GM18951 (cell line): ENCODE measurements around the gene CA5B.
"Not testable (repeated sequence)": the region's sequence is repeated elsewhere in the genome, so short reads cannot be mapped to it uniquely, and the experiment has no call there.

Experiments used
- POLR2A ChIP-seq: IDR thresholded peaks from 4 replicates; pipeline ENCODE4 v1.6.1; 2011; ENCODE audit warnings: mild to moderate bottlenecking; ENCODE audit not compliant: insufficient read length, insufficient read depth; ENCODE audit errors: extremely low read depth
- in situ Hi-C: fragments of 300-500 bp; cut with MboI; formaldehyde crosslinking; loops from one replicate; pipeline ENCODE4 v1.12.0; 2022; ENCODE audit warnings: low sequenced_read_pairs, mixed read lengths, inconsistent platforms; ENCODE audit not compliant: unreplicated experiment

Gene CA5B

GRCh38 chrX:15815779-15816437, 77.8 kb downstream of the CA5B start:
- TF ChIP-seq POLR2A, result no peak
- in situ Hi-C loops, result no loop called here

DNA sequence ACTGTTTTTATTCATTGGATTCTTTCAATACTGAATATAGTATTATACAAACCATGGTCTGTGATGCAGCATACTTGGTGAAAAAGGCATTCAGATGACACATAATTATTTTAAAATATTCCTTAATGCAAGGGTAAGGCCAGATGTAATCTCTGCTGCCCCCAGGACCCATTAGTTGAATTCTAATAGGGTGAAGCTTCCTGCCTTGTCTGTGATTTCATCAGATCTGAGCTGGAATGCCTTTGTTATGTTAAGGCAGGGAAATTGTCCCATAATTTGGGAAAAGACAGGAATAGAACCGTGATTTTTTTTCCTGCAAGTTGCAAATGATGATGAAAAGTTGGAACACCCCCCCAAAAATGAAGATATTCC, 78.4 kb downstream of the CA5B start:
- no peak for TF ChIP-seq POLR2A

GRCh38 chrX:15816886-15817285, 78.8 kb downstream of the CA5B start:
- no peak for TF ChIP-seq POLR2A
- in situ Hi-C loops, result no loop called here

More for the DNA sequence above, 78.4 kb downstream of the CA5B start:
- in situ Hi-C loops, result no loop called here

- no peak for TF ChIP-seq POLR2A
Observed at GRCh38 chrX:15820106-15821073, 82.3 kb downstream of the CA5B start.

DNA sequence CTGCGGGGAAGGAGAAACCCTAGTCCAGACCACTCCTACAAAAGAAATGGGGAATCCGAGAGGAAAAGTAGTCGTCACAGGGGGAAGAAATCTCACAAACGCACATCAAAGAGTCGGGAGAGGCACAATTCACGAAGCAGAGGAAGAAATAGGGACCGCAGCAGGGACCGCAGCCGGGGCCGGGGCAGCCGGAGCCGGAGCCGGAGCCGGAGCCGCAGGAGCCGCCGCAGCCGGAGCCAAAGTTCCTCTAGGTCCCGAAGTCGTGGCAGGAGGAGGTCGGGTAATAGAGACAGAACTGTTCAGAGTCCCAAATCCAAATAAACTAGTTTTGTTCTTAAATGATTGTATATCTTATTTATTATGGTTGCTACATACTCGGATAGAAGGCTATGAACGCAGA, 84.9 kb downstream of the CA5B start:
- in situ Hi-C loops, result no loop called here

More at GRCh38 chrX:15820106-15821073, 82.3 kb downstream of the CA5B start:
- in situ Hi-C loops, result no loop called here

GRCh38 chrX:15825936-15826335, 87.9 kb downstream of the CA5B start:
- TF ChIP-seq POLR2A, result no peak

More for the DNA sequence above, 84.9 kb downstream of the CA5B start:
- TF ChIP-seq POLR2A, result no peak

DNA sequence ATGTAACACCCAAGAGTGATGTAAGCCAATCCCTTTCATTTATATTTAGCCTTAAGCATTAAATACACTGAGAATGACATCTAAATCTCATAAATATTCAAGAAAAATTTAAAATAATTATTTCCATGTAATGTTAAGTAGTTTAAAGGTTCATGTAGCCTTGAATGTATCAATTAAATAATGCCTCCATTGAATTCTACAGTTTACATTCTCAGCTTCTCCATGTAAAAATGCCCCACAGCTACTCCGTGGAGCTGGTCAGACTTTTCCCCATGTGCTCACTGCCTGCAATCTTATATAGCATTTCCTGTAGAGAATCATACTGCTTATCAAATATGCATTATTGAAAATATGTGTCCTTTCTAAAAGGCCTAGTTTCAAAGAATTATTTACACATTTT, 91.1 kb downstream of the CA5B start:
- in situ Hi-C loops, result no loop called here
- TF ChIP-seq POLR2A, result no peak

More at GRCh38 chrX:15825936-15826335, 87.9 kb downstream of the CA5B start:
- in situ Hi-C loops, result no loop called here

DNA sequence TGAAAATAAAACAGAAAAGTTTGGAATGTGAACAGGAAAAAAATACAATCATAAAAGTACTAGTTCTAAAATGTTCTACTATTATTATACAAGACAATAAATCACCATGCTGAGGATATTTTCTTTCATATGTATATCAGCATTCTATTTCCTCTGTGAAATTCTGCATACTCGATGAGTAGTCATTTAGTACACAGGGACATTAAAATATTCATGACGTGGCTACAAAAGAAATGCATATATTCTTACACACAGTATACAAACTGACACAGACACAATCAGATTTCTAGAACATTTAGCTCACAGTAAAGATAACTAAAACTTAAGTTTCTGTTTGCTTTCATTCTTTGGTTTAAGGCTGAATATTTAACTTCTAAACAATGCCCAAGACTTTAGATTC, 93.3 kb downstream of the CA5B start:
- in situ Hi-C loops, result not testable (repeated sequence)

DNA sequence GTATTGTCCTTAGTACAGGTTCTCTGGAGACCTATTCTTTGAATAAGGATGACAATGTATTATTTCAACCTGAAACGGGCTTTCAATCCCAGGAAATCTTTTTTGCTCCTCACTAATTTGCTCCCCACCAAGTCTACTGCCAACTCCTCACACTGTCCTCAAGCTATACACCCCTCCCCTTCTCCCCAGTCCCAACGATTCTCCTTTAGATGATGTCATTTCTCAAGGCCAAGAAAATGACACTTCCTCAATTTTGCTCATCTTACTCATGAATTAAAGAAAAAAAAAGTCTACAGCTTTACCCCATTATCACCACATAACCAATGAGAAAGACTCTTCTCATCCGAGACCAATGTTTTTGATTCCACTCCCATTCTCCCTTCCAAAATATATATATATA, 96.0 kb downstream of the CA5B start:
- TF ChIP-seq POLR2A, result no peak
- in situ Hi-C loops, result no loop called here

GRCh38 chrX:15834827-15835595, 96.9 kb downstream of the CA5B start:
- in situ Hi-C loops, result no loop called here
- no peak for TF ChIP-seq POLR2A
